ENCODE data around the gene HID1.
A peak's percentile ranks its signal among the peaks of the same experiment; 100 is the strongest.

DNA sequence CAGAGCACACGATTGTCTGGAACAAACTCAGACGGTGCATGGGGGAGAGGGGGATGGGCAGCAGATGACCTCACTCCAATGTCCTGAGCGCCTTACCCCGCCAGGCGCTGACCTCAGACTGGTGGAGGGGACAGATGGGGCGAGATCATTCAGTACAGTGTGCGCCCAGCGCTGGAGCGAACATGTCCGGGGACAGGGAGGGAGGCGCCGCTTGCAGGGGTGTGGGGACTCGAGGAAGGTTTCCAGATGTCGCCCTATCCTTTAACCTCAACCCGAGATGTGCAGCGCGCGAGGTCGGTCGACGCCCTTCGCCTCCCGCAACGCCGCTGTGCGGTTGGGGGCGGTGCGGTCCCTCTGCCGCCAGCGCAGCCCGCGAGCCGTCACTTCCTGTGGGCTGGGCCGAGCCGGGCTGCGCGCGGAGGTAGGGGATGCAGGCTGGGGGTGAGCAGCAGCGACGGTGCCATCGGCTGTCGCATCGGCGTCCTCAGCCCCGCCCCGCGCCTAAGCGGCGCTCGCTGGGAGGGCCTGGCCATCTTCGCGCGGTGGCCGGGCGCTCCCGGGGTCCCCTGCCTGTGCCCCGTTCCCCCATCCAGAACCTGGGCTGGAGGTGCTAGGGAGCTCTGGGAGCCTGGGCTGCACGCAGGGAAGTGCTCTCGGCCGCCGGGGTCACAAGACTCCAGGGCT is 9.6 kb upstream of the HID1 start:
- TF ChIP-seq, protein P1, sequence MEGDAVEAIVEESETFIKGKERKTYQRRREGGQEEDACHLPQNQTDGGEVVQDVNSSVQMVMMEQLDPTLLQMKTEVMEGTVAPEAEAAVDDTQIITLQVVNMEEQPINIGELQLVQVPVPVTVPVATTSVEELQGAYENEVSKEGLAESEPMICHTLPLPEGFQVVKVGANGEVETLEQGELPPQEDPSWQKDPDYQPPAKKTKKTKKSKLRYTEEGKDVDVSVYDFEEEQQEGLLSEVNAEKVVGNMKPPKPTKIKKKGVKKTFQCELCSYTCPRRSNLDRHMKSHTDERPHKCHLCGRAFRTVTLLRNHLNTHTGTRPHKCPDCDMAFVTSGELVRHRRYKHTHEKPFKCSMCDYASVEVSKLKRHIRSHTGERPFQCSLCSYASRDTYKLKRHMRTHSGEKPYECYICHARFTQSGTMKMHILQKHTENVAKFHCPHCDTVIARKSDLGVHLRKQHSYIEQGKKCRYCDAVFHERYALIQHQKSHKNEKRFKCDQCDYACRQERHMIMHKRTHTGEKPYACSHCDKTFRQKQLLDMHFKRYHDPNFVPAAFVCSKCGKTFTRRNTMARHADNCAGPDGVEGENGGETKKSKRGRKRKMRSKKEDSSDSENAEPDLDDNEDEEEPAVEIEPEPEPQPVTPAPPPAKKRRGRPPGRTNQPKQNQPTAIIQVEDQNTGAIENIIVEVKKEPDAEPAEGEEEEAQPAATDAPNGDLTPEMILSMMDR (conservative IDR thresholded peaks at IDR 0.05; ENCODE audit: low read depth, low read length) = 0 out of 2 replicates have a peak, but pooled peaks have one; percentile 0
- TF ChIP-seq POLR2A (IDR thresholded peaks at IDR 0.05; ENCODE audit: low read depth, low read length) = peak; percentile 35; the same call in 1 of the 2 replicates
- peak; percentile 31 for TF ChIP-seq RCOR1 (IDR thresholded peaks at IDR 0.05; ENCODE audit: insufficient replicate concordance, low read length)
- no peak for TF ChIP-seq CEBPB (IDR thresholded peaks at IDR 0.05; ENCODE audit: low read depth, low read length)
- no peak for TF ChIP-seq NFE2L2 (IDR thresholded peaks at IDR 0.05; ENCODE audit: low read depth, low read length)
- no peak for TF ChIP-seq RAD21 (IDR thresholded peaks at IDR 0.05; ENCODE audit: low read length)
- TF ChIP-seq ELK1 (IDR thresholded peaks at IDR 0.05; ENCODE audit: borderline replicate concordance, low read depth, low read length) = no peak
- TF ChIP-seq SMC3 (IDR thresholded peaks at IDR 0.05; ENCODE audit: low read depth, low read length) = no peak
- no peak for TF ChIP-seq MXI1 (IDR thresholded peaks at IDR 0.05; ENCODE audit: borderline replicate concordance, low read depth, low read length)
